Esophagus squamous epithelium (tissue), 4 donors: ENCODE measurements around the gene FEZ2.

ENCODE experiments used
- CTCF ChIP-seq, 6 experiments: fragments of 450-650 bp in 4 of 6; fragments of 200-600 bp in 2 of 6; sonication (generic) in 2 of 6; IDR thresholded peaks; one replicate each; pipeline ENCODE4 v1.5.1; 2016 to 2019; ENCODE audit warnings: antibody characterized with exemption in 6 of 6, mild to moderate bottlenecking in 4 of 6, moderate library complexity in 4 of 6
- POLR2A ChIP-seq, 4 donors: fragments of 450-650 bp; IDR thresholded peaks; one replicate each; pipeline ENCODE4 v1.6.1; 2017; ENCODE audit warnings: antibody characterized with exemption in 4 of 4, mild to moderate bottlenecking in 4 of 4, moderate library complexity in 3 of 4

GRCh38 chr2:36564377-36564930 lies 33.5 kb downstream of the FEZ2 start:
- TF ChIP-seq CTCF (IDR thresholded peaks at IDR 0.05) = no peak
- TF ChIP-seq POLR2A (IDR thresholded peaks at IDR 0.05) = no peak
